Tibial nerve (tissue), 4 donors: ENCODE data around the gene CARD11. TPM values are rescaled to one million over a fixed set of nuclear protein-coding genes. Genes with fewer than 3 reads are reported as not detected.

ENCODE experiments used
- DNase-seq, 2 donors: peaks; one replicate each; pipeline ENCODE4 v3.0.0-alpha.2; 2019; ENCODE audit warnings: low spot score in 2 of 2
- H3K27ac ChIP-seq, 4 donors: fragments of 200-600 bp; sonication (generic) in 3 of 4; one replicate each; pipeline ENCODE4 v1.5.1; 2017 to 2019; ENCODE audit warnings: mild to moderate bottlenecking in 1 of 4
- H3K27me3 ChIP-seq, 2 donors: fragments of 200-600 bp; sonication (generic) in 1 of 2; one replicate each; pipeline versions ENCODE4 v1.5.1 to v1.6.0; 2017 to 2019
- H3K36me3 ChIP-seq, 3 donors: fragments of 200-600 bp; sonication (generic); one replicate each; pipeline ENCODE4 v1.5.1; 2018 to 2019
- H3K4me1 ChIP-seq, 4 donors: fragments of 200-600 bp; sonication (generic) in 3 of 4; one replicate each; pipeline ENCODE4 v1.5.1; 2017 to 2019
- H3K4me3 ChIP-seq, 4 donors: fragments of 200-600 bp; sonication (generic) in 3 of 4; one replicate each; pipeline ENCODE4 v1.5.1; 2017 to 2019; ENCODE audit warnings: mild to moderate bottlenecking in 1 of 4, moderate library complexity in 1 of 4
- H3K9me3 ChIP-seq, 4 donors: fragments of 200-600 bp; sonication (generic) in 3 of 4; one replicate each; pipeline ENCODE4 v1.5.1; 2017 to 2019
- EP300 ChIP-seq, 2 donors: sonication (generic); formaldehyde crosslinking; IDR thresholded peaks; one replicate each; pipeline ENCODE4 v1.6.1; 2017; ENCODE audit warnings: antibody characterized with exemption in 2 of 2, mild to moderate bottlenecking in 1 of 2
- POLR2A ChIP-seq, 2 donors: fragments of 450-650 bp; IDR thresholded peaks; one replicate each; pipeline ENCODE4 v1.6.1; 2017; ENCODE audit warnings: antibody characterized with exemption in 2 of 2, mild to moderate bottlenecking in 2 of 2, moderate library complexity in 2 of 2
- WGBS, 2 donors: methylation state at CpG; one replicate each; pipeline ENCODE4 v1.1.5; 2018; 5-methylcytosine and 5-hydroxymethylcytosine counted together
- total RNA-seq, 4 donors: library from RNA; depleted of rRNA; stranded (reverse); fragments of >200 nt; gene quantifications; one replicate each; pipeline ENCODE4 v1.1.0, GENCODE V29; 2016
- TF ChIP-seq, protein P1 (sequence below), 5 experiments: fragments of 200-600 bp in 3 of 5; fragments of 450-650 bp in 2 of 5; sonication (generic) in 3 of 5; IDR thresholded peaks; one replicate each; pipeline ENCODE4 v1.5.1; 2016 to 2019; ENCODE audit warnings: antibody characterized with exemption in 5 of 5, mild to moderate bottlenecking in 3 of 5, moderate library complexity in 2 of 5

CARD11 gene
- total RNA-seq, 4 donors from 2014 or later, result 2.0 to 4.8 (median 3.1) TPM

DNA sequence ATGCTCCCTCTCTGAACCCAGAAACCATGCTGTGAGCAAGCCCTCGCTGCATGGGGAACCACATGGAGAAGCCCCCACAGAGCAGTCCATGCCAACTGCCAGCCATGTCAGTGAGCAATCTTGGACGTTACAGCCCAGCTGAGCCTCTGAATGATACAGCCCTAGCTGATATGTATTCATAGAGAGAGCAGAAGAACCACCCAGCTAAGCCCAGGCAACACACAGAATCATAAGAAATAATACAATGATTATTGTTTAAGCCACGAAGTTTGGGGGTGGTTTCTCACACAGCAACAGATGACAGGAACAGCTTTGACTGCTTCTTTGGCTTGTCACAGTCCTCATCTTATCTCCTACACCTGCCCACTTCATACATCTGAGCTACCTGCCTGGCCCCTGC is 32.5 kb upstream of the CARD11 start:
- Histone ChIP-seq H3K9me3 (peaks cover 0 to 60% (median 0%) of the 10 kb centered on the region in 4 donors), H3K4me1 (no peaks in the 10 kb centered on the region), H3K36me3 (no peaks in the 10 kb centered on the region), H3K27ac (no peak overlapping the region), H3K4me3 (no peak overlapping the region), H3K27me3 (no peaks in the 10 kb centered on the region)
- TF ChIP-seq EP300 (IDR thresholded peaks at IDR 0.05) (no peak), POLR2A (IDR thresholded peaks at IDR 0.05) (no peak)
- TF ChIP-seq, protein P1, sequence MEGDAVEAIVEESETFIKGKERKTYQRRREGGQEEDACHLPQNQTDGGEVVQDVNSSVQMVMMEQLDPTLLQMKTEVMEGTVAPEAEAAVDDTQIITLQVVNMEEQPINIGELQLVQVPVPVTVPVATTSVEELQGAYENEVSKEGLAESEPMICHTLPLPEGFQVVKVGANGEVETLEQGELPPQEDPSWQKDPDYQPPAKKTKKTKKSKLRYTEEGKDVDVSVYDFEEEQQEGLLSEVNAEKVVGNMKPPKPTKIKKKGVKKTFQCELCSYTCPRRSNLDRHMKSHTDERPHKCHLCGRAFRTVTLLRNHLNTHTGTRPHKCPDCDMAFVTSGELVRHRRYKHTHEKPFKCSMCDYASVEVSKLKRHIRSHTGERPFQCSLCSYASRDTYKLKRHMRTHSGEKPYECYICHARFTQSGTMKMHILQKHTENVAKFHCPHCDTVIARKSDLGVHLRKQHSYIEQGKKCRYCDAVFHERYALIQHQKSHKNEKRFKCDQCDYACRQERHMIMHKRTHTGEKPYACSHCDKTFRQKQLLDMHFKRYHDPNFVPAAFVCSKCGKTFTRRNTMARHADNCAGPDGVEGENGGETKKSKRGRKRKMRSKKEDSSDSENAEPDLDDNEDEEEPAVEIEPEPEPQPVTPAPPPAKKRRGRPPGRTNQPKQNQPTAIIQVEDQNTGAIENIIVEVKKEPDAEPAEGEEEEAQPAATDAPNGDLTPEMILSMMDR (IDR thresholded peaks at IDR 0.05), result no peak
- WGBS, 2 donors, result 67 to 75% methylated on average over 3 of the region's 3 CpGs
- DNase-seq, result no peak

DNA sequence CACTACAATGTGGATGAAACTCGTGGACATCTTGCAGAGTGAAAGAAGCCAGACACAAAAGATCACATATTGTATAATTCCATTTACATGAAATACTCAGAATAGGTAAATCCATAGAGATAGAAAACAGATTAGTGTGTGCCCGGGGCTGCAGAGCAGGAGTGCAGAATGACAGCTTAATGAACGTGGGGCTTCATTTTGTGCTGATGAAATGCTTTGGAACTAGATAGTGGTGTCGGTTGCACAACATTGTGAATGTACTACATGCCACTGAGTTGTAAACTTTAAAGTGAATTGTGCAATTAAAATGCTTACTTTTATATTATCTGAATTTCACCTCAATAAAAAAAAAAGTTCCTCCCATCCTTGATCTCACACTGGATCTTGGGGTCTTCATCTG is 31.8 kb upstream of the CARD11 start:
- Histone ChIP-seq H3K9me3 (peaks cover 0 to 59% (median 0%) of the 10 kb centered on the region in 4 donors), H3K27me3 (no peaks in the 10 kb centered on the region), H3K4me3 (no peak overlapping the region), H3K27ac (no peak overlapping the region), H3K4me1 (no peaks in the 10 kb centered on the region), H3K36me3 (no peaks in the 10 kb centered on the region)
- DNase-seq, result no peak
- TF ChIP-seq POLR2A (IDR thresholded peaks at IDR 0.05) (no peak), EP300 (IDR thresholded peaks at IDR 0.05) (no peak)
- TF ChIP-seq, protein P1 (IDR thresholded peaks at IDR 0.05), result no peak
- 79 to 85% methylated on average over 4 of the region's 4 CpGs for WGBS, 2 donors

DNA sequence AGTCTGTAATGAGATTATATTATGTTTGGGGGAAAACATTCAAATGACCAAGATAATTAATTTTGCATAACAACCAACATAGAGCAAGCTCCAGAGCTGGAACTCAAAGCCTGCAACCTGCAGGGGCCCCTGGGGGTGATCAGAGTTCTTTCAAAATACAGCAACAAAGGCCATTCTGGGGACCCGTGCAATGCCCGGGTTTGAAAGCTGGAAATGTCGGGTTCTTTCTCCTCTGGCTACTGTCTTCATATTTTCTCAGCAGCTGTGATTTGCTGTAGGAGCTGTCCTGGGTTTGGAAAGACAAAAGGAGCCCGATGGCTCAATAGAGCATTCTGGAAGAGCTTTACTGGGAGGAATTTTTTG is 30.8 kb upstream of the CARD11 start:
- no peak overlapping the region for H3K27ac ChIP-seq
- no peak overlapping the region for H3K4me3 ChIP-seq
- no peak for DNase-seq
- TF ChIP-seq POLR2A (IDR thresholded peaks at IDR 0.05) (no peak), EP300 (IDR thresholded peaks at IDR 0.05) (no peak)
- TF ChIP-seq, protein P1 (IDR thresholded peaks at IDR 0.05), result no peak
- H3K4me1 ChIP-seq, result no peaks in the 10 kb centered on the region
- WGBS, 2 donors, result 60 to 69% methylated on average over 4 of the region's 4 CpGs
- no peaks in the 10 kb centered on the region for H3K36me3 ChIP-seq
- H3K27me3 ChIP-seq, result no peaks in the 10 kb centered on the region
- H3K9me3 ChIP-seq, result peaks cover 0 to 56% (median 0%) of the 10 kb centered on the region in 4 donors

DNA sequence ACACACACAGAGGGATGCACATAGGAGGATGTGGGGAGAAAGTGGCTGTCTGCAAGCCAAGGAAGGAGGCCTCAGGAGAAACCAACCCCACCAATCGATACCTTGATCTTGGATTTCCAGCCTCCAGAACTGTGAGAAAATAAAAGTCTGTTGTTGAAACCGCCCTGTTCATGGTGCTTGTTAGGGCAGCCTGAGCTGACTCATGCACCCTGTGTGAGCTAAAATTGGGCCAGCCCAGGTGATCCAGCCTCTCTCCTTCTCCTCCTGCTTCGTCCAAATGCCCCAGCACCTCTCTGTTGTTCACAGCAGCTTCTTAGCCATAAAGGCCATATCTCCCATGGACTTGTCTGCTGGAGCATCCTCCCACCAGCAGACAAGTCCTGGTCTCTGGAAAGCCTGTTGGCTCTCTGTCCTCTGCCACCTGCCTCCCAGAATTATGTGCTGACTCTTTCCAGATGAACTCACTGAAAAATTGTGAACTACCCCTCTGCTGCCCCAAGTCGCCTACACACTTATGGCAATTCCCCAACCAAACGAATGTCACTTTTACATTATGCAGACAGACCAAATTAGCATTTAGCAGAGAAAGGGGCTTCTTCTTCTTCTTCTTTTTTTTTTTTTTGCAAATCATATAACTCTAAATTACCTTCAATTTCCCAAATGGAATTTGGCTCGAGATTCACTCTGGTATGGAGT is 30.2 kb upstream of the CARD11 start:
- H3K36me3 ChIP-seq, result no peaks in the 10 kb centered on the region
- TF ChIP-seq POLR2A (IDR thresholded peaks at IDR 0.05), result no peak
- no peak for TF ChIP-seq EP300 (IDR thresholded peaks at IDR 0.05)
- TF ChIP-seq, protein P1 (IDR thresholded peaks at IDR 0.05), result no peak
- H3K9me3 ChIP-seq, result peaks cover 0 to 52% (median 0%) of the 10 kb centered on the region in 4 donors
- no peaks in the 10 kb centered on the region for H3K27me3 ChIP-seq
- H3K4me1 ChIP-seq, result no peaks in the 10 kb centered on the region
- no peak overlapping the region for H3K4me3 ChIP-seq
- H3K27ac ChIP-seq, result no peak overlapping the region
- WGBS, 2 donors, result 68 to 75% methylated on average over 6 of the region's 6 CpGs
- no peak for DNase-seq

DNA sequence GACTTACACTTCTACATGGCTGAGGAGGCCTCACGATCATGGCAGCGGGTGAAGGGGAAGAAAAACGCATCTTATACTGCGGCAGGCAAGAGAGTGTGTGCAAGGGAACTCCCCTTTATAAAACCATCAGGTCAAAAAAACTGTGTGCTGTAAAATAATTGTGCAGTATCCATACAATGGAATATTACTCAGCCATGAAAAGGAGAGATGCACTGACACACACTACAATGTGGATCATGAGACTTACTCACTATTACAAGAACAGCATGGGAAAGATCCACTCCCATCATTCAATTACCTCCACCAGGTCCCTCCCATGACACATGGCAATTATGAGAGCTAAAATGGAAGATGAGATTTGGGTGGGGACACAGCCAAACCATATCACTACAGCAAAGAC is 27.2 kb upstream of the CARD11 start:
- TF ChIP-seq, protein P1 (IDR thresholded peaks at IDR 0.05), result no peak
- TF ChIP-seq EP300 (IDR thresholded peaks at IDR 0.05), result no peak
- no peak for TF ChIP-seq POLR2A (IDR thresholded peaks at IDR 0.05)
- Histone ChIP-seq H3K27ac (no peak overlapping the region), H3K27me3 (no peaks in the 10 kb centered on the region), H3K36me3 (no peaks in the 10 kb centered on the region), H3K4me3 (no peak overlapping the region), H3K9me3 (peaks cover 0 to 31% (median 0%) of the 10 kb centered on the region in 4 donors), H3K4me1 (no peaks in the 10 kb centered on the region)
- no peak for DNase-seq
- WGBS, 2 donors, result 71 to 73% methylated on average over 4 of the region's 4 CpGs
